Stimulated activated CD8-positive, alpha-beta memory T cell treated with anti-CD3 and anti-CD28 coated beads, Interleukin-4, amount 100 ng/mL, for 48 hours (primary cell): ENCODE results near the gene PGP.

Source experiments
- DNase-seq: peaks from one replicate; pipeline ENCODE4 v3.0.0-alpha.2; 2020

Gene PGP

DNA sequence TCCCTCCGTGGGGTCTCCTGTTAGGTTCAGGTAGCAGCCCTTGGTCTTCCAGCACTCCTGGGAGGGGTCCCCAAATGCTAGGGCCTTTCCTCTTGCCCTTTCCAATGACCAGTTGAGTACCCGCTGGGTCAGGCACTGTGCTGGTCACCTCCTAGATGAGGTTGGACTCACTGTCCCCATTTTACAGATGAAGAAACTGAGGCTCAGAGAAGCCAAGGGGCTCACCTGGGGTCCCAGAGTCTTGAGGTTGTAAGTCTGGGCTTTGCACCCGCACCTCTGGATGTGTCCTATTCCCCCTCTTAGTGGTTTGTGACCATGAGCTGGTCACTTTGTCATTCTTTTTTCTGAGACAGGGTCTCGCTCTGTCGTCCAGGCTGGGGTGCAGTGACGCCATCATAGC is 16.9 kb downstream of the PGP start:
- DNase-seq = no peak

- no peak for DNase-seq
Measured at GRCh38 chr16:2196981-2197511, 17.6 kb downstream of the PGP start.

DNA sequence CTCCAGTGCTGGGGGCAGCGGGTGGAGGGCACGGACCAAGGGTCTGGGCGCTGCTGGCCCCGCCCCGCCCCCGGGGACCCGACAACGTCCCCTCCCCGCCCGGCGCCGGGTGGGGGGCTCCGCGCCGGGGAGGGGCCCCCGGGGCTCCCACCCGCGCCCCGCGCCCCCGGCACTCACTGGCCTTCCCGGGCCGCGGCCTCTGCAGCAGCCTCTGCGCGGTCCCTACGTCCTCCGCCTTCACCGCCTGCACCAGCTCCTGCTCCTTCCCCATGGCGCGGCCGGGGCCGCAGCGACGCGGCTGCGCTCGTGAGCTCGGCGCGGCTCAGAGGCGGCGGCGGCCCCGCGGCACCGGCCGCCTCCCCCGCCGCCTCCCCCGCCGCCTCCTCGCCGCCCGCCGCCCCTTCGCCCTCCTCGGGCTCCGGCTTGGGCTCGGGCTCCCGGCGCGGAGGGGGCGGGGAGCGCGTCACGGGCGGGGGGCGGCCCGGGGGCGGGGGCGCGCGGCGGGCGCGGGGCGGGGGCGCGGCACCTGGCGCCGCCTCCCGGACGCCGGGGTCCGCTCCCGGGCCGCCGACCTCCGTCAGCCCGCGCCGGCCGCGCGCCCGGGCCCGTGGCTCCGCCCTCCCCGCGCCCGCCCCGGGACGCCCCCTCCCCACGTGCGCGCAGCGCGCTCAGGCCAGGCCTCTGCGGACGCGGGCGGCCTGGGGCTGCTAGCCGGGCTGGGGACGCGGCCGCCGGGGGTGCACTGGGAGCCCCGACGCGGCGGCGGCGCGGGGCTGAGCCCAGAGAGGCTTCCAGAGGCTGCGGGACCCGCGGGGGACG is 18.3 kb downstream of the PGP start, which contains the start of gene CASKIN1:
Gene CASKIN1, minus strand, starts transcription at position 444 of the 819 bp plus-strand sequence. Its CDS starts 173 bp downstream, at position 271.
- DNase-seq = no peak

- no peak for DNase-seq
Measured at GRCh38 chr16:2195322-2196161, 19.1 kb downstream of the PGP start.

DNA sequence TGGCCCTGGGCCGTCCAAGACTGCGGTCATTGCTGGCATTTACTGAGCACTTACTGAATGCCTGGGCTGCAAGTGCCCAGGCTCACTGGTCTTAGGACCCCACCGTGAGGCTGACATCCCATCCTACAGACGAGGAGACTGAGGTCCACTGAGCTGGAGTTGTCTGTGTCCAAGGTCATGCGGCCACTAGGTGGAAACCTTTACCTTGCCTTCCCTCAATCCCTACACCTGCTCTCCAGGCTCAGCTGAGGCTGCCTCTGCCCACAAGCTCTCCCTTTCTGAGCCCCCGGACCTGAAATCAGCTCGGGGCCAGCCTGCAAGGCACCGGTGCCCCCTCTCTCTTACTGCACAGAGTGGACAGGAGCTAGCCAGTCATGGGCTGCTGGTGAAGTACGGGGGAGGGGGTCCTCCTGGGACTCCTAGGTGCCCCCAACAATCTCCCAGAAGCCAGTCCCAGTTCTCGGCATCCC is 19.8 kb downstream of the PGP start:
- DNase-seq = no peak

DNA sequence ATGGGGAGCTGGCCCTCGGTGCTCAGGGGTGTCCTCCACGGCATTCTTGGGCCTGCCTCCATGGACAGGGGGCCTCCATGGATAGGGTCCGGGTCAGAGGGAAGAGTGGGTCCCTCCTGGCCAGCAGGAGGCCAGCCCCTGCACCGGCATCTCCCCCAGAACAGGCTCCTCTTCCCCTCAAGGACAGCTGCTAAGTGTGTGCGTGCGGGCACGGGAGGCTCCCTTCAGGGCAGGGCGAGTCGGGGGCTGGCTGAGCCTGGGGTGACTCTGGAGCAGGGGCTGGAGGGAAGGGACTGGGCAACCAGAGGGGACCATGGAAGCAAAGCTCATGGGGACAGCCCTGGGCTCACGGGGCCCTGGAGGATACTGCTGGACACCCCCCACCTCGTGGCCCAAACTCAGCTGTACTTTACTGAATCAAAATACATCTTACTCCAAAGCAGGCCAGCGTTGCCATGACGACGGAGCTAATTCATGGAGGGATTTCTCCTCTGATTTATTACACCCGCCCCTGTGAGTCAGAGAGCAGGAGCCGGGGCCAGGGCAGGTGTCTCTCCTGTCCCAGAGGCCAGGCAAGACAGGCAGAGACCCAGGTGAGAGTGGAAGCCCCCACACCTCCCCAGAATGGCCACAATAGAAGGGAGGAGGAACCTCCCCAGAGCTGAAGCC is 20.3 kb downstream of the PGP start:
- no peak for DNase-seq

GRCh38 chr16:2191446-2191706 is 23.3 kb downstream of the PGP start:
- no peak for DNase-seq

DNA sequence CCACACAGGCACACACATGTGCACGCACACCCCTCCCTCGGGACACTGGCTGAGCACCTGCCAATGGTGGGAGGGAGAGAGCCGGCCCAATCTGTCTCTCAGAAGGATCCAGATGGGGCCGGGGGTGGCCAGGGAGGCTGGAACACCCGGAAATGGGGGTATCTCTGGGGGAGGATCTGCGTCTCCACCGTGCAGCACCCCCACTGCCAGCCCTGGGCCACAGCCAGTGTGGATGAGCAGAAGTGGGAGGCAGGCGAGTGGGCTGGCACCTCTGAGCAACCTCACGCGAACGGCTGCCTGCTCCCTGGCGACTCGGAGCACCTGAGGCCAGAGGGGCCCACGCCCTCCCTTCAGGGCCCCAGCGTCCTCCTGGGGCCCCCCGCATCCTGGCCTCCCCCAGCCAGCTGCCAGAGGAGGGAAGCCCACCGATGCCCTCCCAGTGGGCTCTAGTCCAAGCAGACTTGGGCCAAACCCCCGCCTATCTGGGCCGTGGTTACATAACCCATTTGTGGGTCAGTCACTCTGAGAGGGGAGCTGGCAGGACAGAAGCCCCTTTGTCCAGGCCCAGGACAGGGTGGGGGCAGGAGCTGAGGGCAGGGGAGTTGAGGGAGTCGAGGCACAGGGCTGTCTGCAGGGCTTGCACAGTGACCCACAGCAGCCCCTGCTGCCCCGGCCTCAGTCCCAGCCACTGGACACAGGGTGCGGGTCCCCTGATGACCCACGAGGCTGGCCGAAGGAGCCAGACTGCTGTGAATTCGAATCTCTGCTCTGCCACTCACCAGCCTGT is 23.8 kb downstream of the PGP start:
- DNase-seq = no peak

- no peak for DNase-seq
Measured at GRCh38 chr16:2190002-2190658, 24.5 kb downstream of the PGP start.

DNA sequence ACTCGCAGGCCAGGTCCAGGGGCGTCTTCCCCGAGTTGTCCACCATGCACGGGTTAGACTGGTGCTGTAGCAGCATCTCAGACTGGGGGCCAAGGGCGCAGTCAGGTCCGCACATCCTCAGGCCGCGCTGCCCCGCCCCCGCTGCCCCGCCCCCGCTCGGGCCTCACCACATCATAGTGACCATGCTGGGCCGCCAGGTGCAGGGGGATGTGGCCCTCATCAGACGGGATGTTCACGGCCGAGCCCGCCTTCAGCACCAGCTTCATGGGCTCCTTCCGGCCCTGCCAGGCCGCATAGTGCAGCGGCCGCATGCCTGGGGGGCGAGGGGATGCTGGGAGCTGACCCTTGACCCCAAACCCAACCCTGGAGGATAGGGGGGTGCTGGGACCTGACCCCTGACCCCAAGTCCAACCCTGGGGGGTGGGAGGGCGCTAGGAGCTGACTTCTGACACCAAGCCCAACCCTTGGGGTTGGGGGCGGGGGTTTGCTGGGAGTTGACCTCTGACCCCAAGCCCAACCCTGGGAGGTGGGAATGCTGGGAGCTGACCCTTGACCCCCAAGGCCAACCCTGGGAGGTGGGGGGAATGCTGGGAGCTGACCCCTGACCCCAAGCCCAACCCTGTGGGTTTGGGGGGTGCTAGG is 25.3 kb downstream of the PGP start:
- no peak for DNase-seq

- no peak for DNase-seq
Measured at GRCh38 chr16:2188395-2188794, 26.2 kb downstream of the PGP start.

DNA sequence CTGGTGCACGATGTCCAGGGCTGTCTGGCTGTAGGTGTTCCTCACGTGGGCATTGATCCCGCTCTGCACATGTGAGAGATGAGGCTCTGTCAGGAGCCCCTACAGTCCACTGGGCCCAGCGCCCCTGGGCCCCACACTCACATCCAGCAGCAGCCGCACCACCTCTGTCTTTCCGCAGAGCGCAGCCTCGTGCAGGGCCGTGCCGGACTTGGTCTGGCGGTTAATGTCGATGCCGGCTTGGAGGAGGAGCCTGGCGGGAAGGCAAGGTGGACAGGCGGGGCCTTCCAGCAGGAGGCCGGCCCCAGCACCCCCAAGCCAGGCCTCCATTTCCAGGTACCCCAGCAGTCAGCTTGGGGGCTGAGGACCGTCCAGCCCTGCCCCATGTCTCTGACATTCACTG is 27.4 kb downstream of the PGP start:
- no peak for DNase-seq

DNA sequence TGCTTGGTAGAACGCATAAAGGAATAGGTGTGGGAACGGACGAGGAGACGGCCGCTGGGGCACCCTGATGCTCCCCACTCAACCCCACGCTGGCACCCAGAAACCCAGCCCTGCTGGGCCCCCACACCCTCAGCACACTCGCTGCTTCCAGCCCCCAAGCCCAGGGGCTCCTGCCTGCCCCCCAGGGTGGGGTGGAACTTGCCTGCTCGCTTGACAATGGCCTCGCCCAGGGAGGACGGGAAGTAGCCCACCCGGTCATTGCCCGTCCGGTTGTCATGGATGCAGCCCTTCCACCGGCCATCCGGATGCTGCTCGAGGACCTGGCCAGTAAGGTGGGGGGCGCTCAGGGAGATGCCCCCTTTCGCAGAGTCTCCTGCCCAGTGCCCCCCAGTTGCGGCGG is 28.1 kb downstream of the PGP start:
- DNase-seq = no peak

- no peak for DNase-seq
Measured at GRCh38 chr16:2186064-2186463, 28.6 kb downstream of the PGP start.

GRCh38 chr16:2184962-2185361 is 29.7 kb downstream of the PGP start:
- DNase-seq = no peak

GRCh38 chr16:2184346-2184745 is 30.3 kb downstream of the PGP start:
- DNase-seq = no peak

DNA sequence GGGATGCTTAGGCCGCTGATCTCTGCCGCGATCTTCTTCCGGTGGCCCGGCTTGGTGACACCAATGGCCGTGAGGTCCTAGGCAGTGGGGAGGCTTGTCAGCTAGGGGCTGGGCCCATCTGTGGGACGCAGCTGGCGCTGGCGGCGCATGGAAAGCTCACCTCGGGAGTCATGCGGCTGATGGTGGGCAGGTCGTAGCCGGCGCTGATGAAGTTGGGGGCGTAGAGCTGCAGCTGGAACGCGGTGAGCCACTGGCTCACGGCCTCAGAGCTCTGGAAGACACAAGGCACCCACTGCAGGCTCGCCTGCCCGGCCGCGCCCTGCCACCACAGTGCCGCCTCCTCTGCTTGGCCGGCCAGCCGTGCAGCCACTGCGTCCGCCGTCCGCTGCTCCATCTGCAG is 31.0 kb downstream of the PGP start:
- no peak for DNase-seq

DNA sequence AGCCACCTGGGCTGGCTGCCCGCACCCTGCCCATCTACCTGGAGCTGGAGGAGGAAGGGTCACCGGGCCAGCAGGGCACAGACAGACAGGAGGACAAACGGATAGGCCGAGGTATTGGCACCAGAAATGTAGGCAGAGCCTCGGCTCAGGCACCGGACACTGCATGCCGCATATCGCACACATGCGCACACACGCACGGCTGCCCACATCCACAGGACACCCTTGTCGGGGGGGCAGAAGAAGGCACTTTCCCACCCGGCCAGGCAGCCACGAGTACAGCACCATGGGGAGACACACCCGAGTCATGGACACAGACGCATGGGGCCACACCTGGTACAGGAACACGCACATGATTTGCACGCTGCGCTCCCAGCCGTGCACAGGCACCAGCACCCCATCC is 32.7 kb downstream of the PGP start:
- DNase-seq = no peak

DNA sequence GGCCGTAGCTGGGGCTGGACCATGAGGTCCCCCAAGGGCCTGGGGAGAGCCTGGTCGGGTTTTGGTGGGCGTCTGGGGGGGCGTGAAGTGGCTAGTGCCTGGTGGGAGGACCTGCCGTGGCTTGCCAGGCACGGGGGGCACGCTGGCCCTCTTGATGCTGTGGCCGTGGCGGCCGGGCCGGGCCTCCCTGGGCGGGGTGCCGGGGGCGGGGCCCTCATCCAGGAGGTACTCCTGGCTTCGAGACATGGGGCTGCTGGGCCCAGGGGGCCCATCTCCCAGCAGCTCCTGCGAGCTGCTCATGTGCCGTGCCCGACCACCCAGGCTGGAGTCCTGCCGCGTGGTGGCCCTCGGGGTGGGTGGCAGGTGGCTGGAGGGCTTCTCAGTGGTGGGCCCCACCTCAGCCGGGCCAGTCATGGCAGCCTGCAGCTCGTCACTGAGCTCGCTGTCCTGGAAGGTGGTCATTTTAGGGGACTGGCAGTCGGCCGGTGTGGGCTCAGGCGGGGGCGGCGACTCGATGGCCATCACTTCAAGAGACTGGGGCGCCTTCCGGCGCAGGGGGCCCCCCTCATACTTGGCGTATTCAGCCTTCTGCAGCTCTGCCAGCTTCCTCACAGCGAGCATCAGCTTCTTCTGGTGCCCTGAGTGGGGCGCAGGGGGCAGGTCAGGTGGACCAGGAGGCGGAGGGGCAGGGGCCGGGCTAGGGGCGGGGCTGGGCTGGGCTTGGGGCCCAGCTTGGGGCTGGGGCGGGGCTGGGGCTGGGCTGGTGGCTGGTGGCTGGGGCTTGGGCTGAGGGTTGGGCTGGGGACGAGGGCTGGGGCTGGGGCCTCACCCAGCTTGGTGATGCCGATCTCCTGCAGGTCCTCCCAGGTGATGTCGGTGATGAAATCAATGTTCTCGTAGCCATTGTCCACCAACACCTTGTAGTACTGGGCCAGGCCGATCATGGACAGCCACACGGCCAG is 33.4 kb downstream of the PGP start:
- DNase-seq = no peak

DNA sequence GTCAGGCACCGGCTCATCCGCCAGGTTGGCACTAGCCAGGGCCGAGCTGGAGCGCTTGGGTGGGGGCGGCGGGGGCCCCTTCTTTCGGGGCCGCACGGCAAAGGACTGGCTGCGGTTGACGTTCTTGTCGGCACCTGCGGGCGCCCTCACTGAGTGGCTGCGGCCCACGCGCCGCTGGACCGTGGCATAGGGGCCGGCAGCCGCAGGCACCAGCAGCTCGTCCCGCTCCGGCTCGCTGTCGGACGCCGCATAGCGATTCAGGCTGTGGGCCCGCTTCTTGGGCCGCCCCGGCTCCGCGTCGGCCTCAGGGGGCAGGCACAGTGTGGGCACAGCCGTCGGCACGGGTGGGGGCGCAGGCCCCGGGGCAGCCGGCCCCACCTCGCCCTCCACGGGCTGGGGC is 34.2 kb downstream of the PGP start:
- DNase-seq = no peak
